H1 (cell line): Measurements from ENCODE around the gene HTRA2. TPM values are rescaled to one million over a fixed set of nuclear protein-coding genes. Genes with fewer than 3 reads are reported as not detected.

Experiments used
- CTCF ChIA-PET: fragments of 300-600 bp; sonication (Branson Sonifier 250); formaldehyde crosslinking; loops from one replicate; lab custom pipeline; 2021; ENCODE audit not compliant: partially characterized antibody; lab: Charles Lee
- POLR2A ChIA-PET: fragments of 300-600 bp; sonication (Branson Sonifier 250); formaldehyde crosslinking; loops from one replicate; lab custom pipeline; 2021; ENCODE audit warnings: inconsistent platforms; ENCODE audit not compliant: partially characterized antibody; lab: Charles Lee
- DNase-seq, 2 experiments: peaks; one replicate each; pipeline versions ENCODE4 v3.0.0 to v3.0.0-alpha.2; 2010 to 2022; ENCODE audit warnings: low spot score in 2 of 2, low read depth in 1 of 2, mixed read lengths in 1 of 2
- FAIRE-seq: peaks from 2 replicates; lab custom pipeline; 2011; peaks lifted over from hg19 to GRCh38; lab: Jason Lieb, UNC
- H2AFZ ChIP-seq: 2 replicates; pipeline ENCODE4 v1.8.1; 2012; ENCODE audit warnings: low read length, inconsistent platforms
- H2AK5ac ChIP-seq: 2 replicates; pipeline ENCODE4 v1.6.1; 2013; ENCODE audit warnings: low read depth, low read length
- H2BK120ac ChIP-seq: replicated peaks from 2 replicates; pipeline ENCODE3; 2013; ENCODE audit warnings: low read depth, low read length, inconsistent platforms
- H2BK12ac ChIP-seq: 2 replicates; pipeline ENCODE4 v1.6.1; 2013; ENCODE audit warnings: low read depth, low read length
- H2BK15ac ChIP-seq: 2 replicates; pipeline ENCODE4 v1.6.1; 2013; ENCODE audit warnings: low read length
- H2BK20ac ChIP-seq: 2 replicates; pipeline ENCODE4 v1.6.1; 2013; ENCODE audit warnings: low read length
- H2BK5ac ChIP-seq: 2 replicates; pipeline ENCODE4 v1.6.1; 2013; ENCODE audit warnings: low read depth, low read length
- H3K14ac ChIP-seq: 2 replicates; pipeline ENCODE4 v1.6.1; 2013; ENCODE audit warnings: inconsistent platforms; ENCODE audit not compliant: insufficient read length
- H3K18ac ChIP-seq: 2 replicates; pipeline ENCODE4 v1.6.1; 2013; ENCODE audit warnings: low read length; ENCODE audit errors: extremely low read depth
- H3K23ac ChIP-seq: 2 replicates; pipeline ENCODE4 v1.6.1; 2013; ENCODE audit warnings: inconsistent platforms; ENCODE audit not compliant: insufficient read length
- H3K23me2 ChIP-seq: 2 replicates; pipeline ENCODE4 v1.6.1; 2013; ENCODE audit warnings: low read depth, low read length
- H3K27ac ChIP-seq: 2 replicates; pipeline ENCODE4 v1.6.1; 2011; ENCODE audit warnings: low read depth, low read length, inconsistent platforms
- H3K27me3 ChIP-seq, 4 experiments: replicated peaks in 1 of 4; 1 replicate in 1 of 4; 2 replicates in 3 of 4; pipeline versions ENCODE4 v1.6.1 to v1.8.1; 2011 to 2013; ENCODE audit warnings: low read length in 3 of 4, mild to moderate bottlenecking in 3 of 4, inconsistent platforms in 2 of 4, mixed read lengths in 2 of 4, moderate library complexity in 1 of 4; ENCODE audit not compliant: control insufficient read depth in 3 of 4, insufficient read depth in 3 of 4; ENCODE audit errors: extremely low read depth in 1 of 4
- H3K36me3 ChIP-seq, 4 experiments: 2 replicates each; pipeline versions ENCODE4 v1.6.1 to v1.8.1; 2011 to 2013; ENCODE audit warnings: mild to moderate bottlenecking in 4 of 4, low read length in 3 of 4, moderate library complexity in 2 of 4, control low read depth in 1 of 4, inconsistent platforms in 1 of 4; ENCODE audit not compliant: insufficient read depth in 4 of 4, control insufficient read depth in 2 of 4
- H3K4ac ChIP-seq: replicated peaks from 2 replicates; pipeline ENCODE3; 2013; ENCODE audit warnings: low read length, low read depth, mixed read lengths, inconsistent platforms; ENCODE audit not compliant: insufficient read length
- H3K4me1 ChIP-seq, 4 experiments: replicated peaks in 1 of 4; 1 replicate in 1 of 4; 2 replicates in 3 of 4; pipeline versions ENCODE4 v1.6.1 to v1.8.1; 2011 to 2013; ENCODE audit warnings: low read length in 3 of 4, inconsistent platforms in 2 of 4, mixed read lengths in 1 of 4; ENCODE audit not compliant: insufficient read depth in 4 of 4, control insufficient read depth in 3 of 4
- H3K4me2 ChIP-seq, 2 experiments: 2 replicates each; pipeline versions ENCODE4 v1.6.1 to v1.8.1; 2011 to 2013; ENCODE audit warnings: low read depth in 2 of 2, low read length in 2 of 2, control low read depth in 1 of 2, inconsistent platforms in 1 of 2, mild to moderate bottlenecking in 1 of 2; ENCODE audit not compliant: insufficient read depth in 1 of 2
- H3K4me3 ChIP-seq, 4 experiments: fragments of 200-600, 300-600 bp in 1 of 4; sonication (generic), shearing (Covaris generic), sonication (Bioruptor Twin) in 1 of 4; 2 replicates each; pipeline versions ENCODE4 v1.5.1 to v1.8.1; 2011 to 2016; ENCODE audit warnings: low read length in 4 of 4, low read depth in 3 of 4, control low read depth in 2 of 4, inconsistent platforms in 2 of 4, mild to moderate bottlenecking in 2 of 4, mixed read lengths in 1 of 4, moderate library complexity in 1 of 4; ENCODE audit not compliant: insufficient read depth in 2 of 4; ENCODE audit errors: extremely low read depth in 1 of 4
- H3K56ac ChIP-seq: replicated peaks from 2 replicates; pipeline ENCODE3; 2013; ENCODE audit warnings: low read depth, mild to moderate bottlenecking, mixed read lengths, low read length, inconsistent platforms; ENCODE audit not compliant: insufficient read length
- H3K79me1 ChIP-seq: 2 replicates; pipeline ENCODE4 v1.6.1; 2013; ENCODE audit warnings: low read depth, low read length, control low read depth
- H3K79me2 ChIP-seq, 2 experiments: 2 replicates each; pipeline versions ENCODE4 v1.6.1 to v1.8.1; 2012 to 2013; ENCODE audit warnings: low read length in 2 of 2, mild to moderate bottlenecking in 2 of 2, inconsistent platforms in 1 of 2; ENCODE audit not compliant: insufficient read depth in 2 of 2, control insufficient read depth in 1 of 2
- H3K9ac ChIP-seq, 4 experiments: replicated peaks in 1 of 4; 1 replicate in 1 of 4; 2 replicates in 3 of 4; pipeline versions ENCODE4 v1.6.1 to v1.8.1; 2011 to 2013; ENCODE audit warnings: low read depth in 3 of 4, low read length in 3 of 4, control low read depth in 2 of 4, mild to moderate bottlenecking in 2 of 4, moderate library complexity in 2 of 4, inconsistent platforms in 1 of 4; ENCODE audit errors: extremely low read depth in 1 of 4
- H3K9me3 ChIP-seq, 2 experiments: 2 replicates each; pipeline versions ENCODE4 v1.6.1 to v1.8.1; 2012 to 2013; ENCODE audit warnings: mild to moderate bottlenecking in 2 of 2, moderate library complexity in 2 of 2, control low read depth in 1 of 2, inconsistent platforms in 1 of 2, low read depth in 1 of 2, low read length in 1 of 2, mixed read lengths in 1 of 2; ENCODE audit not compliant: insufficient read depth in 2 of 2
- H4K20me1 ChIP-seq, 2 experiments: replicated peaks in 1 of 2; 2 replicates each; pipeline versions ENCODE3 to v1.8.1; 2011 to 2013; ENCODE audit warnings: inconsistent platforms in 2 of 2, low read length in 2 of 2, mild to moderate bottlenecking in 1 of 2; ENCODE audit not compliant: insufficient read depth in 2 of 2, control insufficient read depth in 1 of 2
- H4K5ac ChIP-seq: 2 replicates; pipeline ENCODE4 v1.6.1; 2013; ENCODE audit warnings: low read length, low read depth, mixed read lengths, inconsistent platforms; ENCODE audit not compliant: insufficient read length
- H4K8ac ChIP-seq: 2 replicates; pipeline ENCODE4 v1.8.0; 2013; ENCODE audit warnings: mild to moderate bottlenecking, moderate library complexity, low read length, inconsistent platforms; ENCODE audit not compliant: insufficient read depth; ENCODE audit errors: extremely low read depth
- H4K91ac ChIP-seq: replicated peaks from 2 replicates; pipeline ENCODE3; 2013; ENCODE audit warnings: low read length, mixed read lengths, inconsistent platforms; ENCODE audit not compliant: insufficient read length
- NANOG ChIP-seq: IDR thresholded peaks from 2 replicates; pipeline ENCODE4 v1.6.1; 2011; ENCODE audit warnings: low read length, low read depth, mild to moderate bottlenecking, inconsistent platforms; ENCODE audit not compliant: insufficient read depth, poor library complexity, severe bottlenecking
- WGBS, 2 experiments: shearing (Covaris generic) in 1 of 2; methylation state at CpG; one replicate each; pipeline versions ENCODE4 v1.1.6 to v1.1.7; 2013 to 2015; ENCODE audit warnings: low lambda C conversion rate in 2 of 2, mixed read lengths in 2 of 2, inconsistent platforms in 1 of 2, low coverage in 1 of 2, missing lambda C conversion rate in 1 of 2; ENCODE audit not compliant: insufficient replicate concordance in 2 of 2, insufficient coverage in 1 of 2, insufficient read length in 1 of 2; ENCODE audit errors: extremely low coverage in 1 of 2, missing lambda C conversion rate in 1 of 2; 5-methylcytosine and 5-hydroxymethylcytosine counted together
- polyA plus RNA-seq, 7 experiments: library from polyadenylated mRNA; depleted of rRNA in 3 of 7; stranded (reverse) in 5 of 7; unstranded in 2 of 7; fragments of >200 nt in 5 of 7; fragments of 200-250 nt in 2 of 7; gene quantifications; 1 replicate in 5 of 7; 2 replicates in 1 of 7; 4 replicates in 1 of 7; pipeline versions ENCODE4 v1.2.1 to v1.2.3, GENCODE V29; 2011 to 2013; ENCODE audit warnings: missing spikeins in 2 of 7, mixed read lengths in 2 of 7
- total RNA-seq: library from RNA; stranded (reverse); fragmentation: NEBNext Ultra II Directional; extraction: Animal tissue kit (Norgen Biotek cat#: 25700); gene quantifications from 2 replicates; pipeline ENCODE4 v1.2.1, GENCODE V29; 2021

HTRA2 gene
- total and polyA plus RNA-seq, 2 of the 8 experiments (the other 6 are each of a cell fraction or from before 2014, with no cell fraction given), result 21.6 to 37.6 TPM

- Histone ChIP-seq H3K79me1 (no peaks in the 10 kb centered on the region), H3K23me2 (no peaks in the 10 kb centered on the region), H3K23ac (no peak overlapping the region), H3K4me2 (no peak overlapping the region), H3K56ac (no peak overlapping the region), H4K8ac (no peak overlapping the region), H3K18ac (no peak overlapping the region), H4K20me1 (no peaks in the 10 kb centered on the region), H3K9ac (no peak overlapping the region), H3K4ac (no peak overlapping the region), H3K4me3 (no peak overlapping the region), H3K9me3 (no peaks in the 10 kb centered on the region), H4K91ac (no peak overlapping the region), H3K14ac (no peak overlapping the region), H3K4me1 (0 out of 7 replicates have a peak, but pooled peaks cover 0 to 2% (median 0%) of the 10 kb centered on the region in 4 experiments), H2AFZ (no peak overlapping the region), H2BK120ac (no peak overlapping the region), H2AK5ac (no peak overlapping the region), H2BK20ac (no peak overlapping the region), H2BK15ac (no peak overlapping the region), H2BK12ac (no peak overlapping the region), H4K5ac (no peak overlapping the region), H3K27me3 (no peaks in the 10 kb centered on the region), H3K36me3 (no peaks in the 10 kb centered on the region), H2BK5ac (no peak overlapping the region), H3K79me2 (no peaks in the 10 kb centered on the region), H3K27ac (no peak overlapping the region)
- no peak for TF ChIP-seq NANOG
- ChIA-PET POLR2A (no interaction called here), CTCF (no interaction called here)
- WGBS, 2 experiments, result 88% methylated on average over 3 of the region's 3 CpGs; no CpG with 5 or more reads in 1 of the 2 experiments
- no peak for FAIRE-seq
- no peak for DNase-seq
Observed at GRCh38 chr2:74581463-74581862, 51.7 kb downstream of the HTRA2 start.
